Vagina (tissue), 2 donors: Measurements from ENCODE around the gene GALNT7.

Source experiments
- POLR2A ChIP-seq, 2 donors: fragments of 450-650 bp; IDR thresholded peaks; one replicate each; pipeline ENCODE4 v1.6.1; 2017; ENCODE audit warnings: antibody characterized with exemption in 2 of 2, mild to moderate bottlenecking in 2 of 2, moderate library complexity in 2 of 2
- POLR2AphosphoS5 ChIP-seq, 2 donors: sonication (generic); formaldehyde crosslinking; IDR thresholded peaks; one replicate each; pipeline ENCODE4 v1.9.0; 2017; ENCODE audit warnings: antibody characterized with exemption in 2 of 2, mild to moderate bottlenecking in 2 of 2, low read depth in 1 of 2; ENCODE audit not compliant: insufficient read depth in 1 of 2
- TF ChIP-seq, protein P1 (sequence below), 3 experiments: fragments of 450-650 bp in 2 of 3; fragments of 200-600 bp in 1 of 3; sonication (generic) in 1 of 3; IDR thresholded peaks; one replicate each; pipeline ENCODE4 v1.5.1; 2017 to 2019; ENCODE audit warnings: antibody characterized with exemption in 3 of 3, mild to moderate bottlenecking in 2 of 3, moderate library complexity in 2 of 3

DNA sequence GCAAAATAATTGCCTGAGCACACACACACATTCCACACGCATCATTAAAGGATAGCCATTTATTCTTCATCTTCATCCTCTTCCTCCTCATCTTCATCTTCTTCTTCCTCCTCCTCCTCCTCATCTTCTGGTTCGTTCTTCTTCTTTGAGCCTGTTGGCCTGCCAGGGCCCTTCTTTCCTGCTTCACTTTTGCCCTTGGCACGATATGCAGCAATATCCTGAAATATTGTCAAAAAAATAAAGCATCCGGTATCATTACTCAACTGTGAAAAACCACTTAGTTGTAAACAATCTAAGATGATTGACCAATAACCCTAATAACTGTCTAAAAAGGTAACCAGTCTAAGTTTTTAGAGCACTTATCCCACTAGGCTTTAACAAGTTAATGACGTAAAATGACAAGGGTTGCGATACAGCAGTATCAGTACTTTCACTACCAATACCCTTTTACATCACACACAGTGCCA is 163.4 kb downstream of the GALNT7 start:
- TF ChIP-seq, protein P1, sequence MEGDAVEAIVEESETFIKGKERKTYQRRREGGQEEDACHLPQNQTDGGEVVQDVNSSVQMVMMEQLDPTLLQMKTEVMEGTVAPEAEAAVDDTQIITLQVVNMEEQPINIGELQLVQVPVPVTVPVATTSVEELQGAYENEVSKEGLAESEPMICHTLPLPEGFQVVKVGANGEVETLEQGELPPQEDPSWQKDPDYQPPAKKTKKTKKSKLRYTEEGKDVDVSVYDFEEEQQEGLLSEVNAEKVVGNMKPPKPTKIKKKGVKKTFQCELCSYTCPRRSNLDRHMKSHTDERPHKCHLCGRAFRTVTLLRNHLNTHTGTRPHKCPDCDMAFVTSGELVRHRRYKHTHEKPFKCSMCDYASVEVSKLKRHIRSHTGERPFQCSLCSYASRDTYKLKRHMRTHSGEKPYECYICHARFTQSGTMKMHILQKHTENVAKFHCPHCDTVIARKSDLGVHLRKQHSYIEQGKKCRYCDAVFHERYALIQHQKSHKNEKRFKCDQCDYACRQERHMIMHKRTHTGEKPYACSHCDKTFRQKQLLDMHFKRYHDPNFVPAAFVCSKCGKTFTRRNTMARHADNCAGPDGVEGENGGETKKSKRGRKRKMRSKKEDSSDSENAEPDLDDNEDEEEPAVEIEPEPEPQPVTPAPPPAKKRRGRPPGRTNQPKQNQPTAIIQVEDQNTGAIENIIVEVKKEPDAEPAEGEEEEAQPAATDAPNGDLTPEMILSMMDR (IDR thresholded peaks at IDR 0.05), result no peak
- TF ChIP-seq POLR2A (IDR thresholded peaks at IDR 0.05), result no peak
- TF ChIP-seq POLR2AphosphoS5 (IDR thresholded peaks at IDR 0.05; ENCODE audit: insufficient read depth in 1 of 2, low read depth in 1 of 2), result no peak
